Measurements from ENCODE around the gene CDH23. TPM values are rescaled to one million over a fixed set of nuclear protein-coding genes. Genes with fewer than 3 reads are reported as not detected.
A peak's percentile ranks its signal among the peaks of the same experiment; 100 is the strongest.

The CDH23 gene
- total RNA-seq, 1 donor from 2014 or later: not detected

DNA sequence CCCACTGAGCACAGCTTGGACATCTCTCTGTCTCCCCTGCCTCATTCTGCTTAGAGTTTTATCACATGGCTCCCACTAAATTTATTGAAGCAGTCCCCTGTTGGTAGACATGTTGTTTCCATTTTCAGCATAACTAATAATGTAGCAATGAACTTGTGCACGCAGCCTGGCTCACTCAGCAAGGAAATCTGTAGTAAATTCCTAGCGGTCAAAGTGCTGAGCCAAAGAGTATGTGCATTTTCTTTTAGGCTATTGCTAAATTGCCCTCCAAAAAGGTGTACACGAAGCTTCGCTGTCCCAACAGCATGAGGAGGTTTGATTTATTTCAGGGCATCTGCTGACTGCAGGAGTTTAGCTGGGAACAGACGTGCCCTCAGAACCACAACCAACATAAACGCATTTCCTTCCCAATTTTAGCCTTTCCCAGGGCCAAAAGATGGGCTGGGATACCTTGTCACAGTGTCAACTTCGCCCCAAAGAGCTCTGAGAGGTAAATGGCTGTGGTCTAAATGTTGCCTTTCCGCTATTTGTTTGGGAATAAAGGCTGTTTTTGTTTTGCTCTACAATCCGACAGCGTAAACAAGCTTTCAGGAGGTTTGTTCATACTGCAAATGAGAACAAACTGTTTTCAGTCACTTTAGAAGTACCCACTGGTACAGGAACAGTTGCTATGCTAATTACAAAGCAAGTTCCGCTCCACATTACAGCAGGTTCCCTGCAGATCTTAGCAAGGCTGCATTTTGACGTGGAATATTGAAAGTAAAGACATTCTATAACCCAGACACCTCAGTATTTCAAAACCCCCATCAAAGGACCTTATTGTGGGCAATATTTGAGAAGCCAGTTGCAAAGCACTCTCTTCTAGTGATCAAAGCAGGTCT is 359.8 kb downstream of the CDH23 start:
- FAIRE-seq (no peak), DNase-seq (ENCODE audit: low read depth) (no peak)
- no peak overlapping the region for H3K4me3 ChIP-seq (ENCODE audit: low read depth, low read length)
- H3K27me3 ChIP-seq (ENCODE audit: control insufficient read depth, insufficient read depth, low read length): no peaks in the 10 kb centered on the region
- no peak for TF ChIP-seq CTCF (IDR thresholded peaks at IDR 0.05; ENCODE audit: insufficient read depth, low read length, severe bottlenecking)
- H3K36me3 ChIP-seq (ENCODE audit: control insufficient read depth, insufficient read depth, low read length): peaks cover 2% of the 10 kb centered on the region

GRCh38 chr10:71757399-71757922 is 360.7 kb downstream of the CDH23 start:
- FAIRE-seq: no peak
- H3K4me3 ChIP-seq (ENCODE audit: low read depth, low read length): no peak overlapping the region
- H3K27me3 ChIP-seq (ENCODE audit: control insufficient read depth, insufficient read depth, low read length): no peaks in the 10 kb centered on the region
- TF ChIP-seq CTCF (IDR thresholded peaks at IDR 0.05; ENCODE audit: insufficient read depth, low read length, severe bottlenecking): no peak
- H3K36me3 ChIP-seq (ENCODE audit: control insufficient read depth, insufficient read depth, low read length): peaks cover under 1% of the 10 kb centered on the region
- DNase-seq (ENCODE audit: low read depth): no peak

DNA sequence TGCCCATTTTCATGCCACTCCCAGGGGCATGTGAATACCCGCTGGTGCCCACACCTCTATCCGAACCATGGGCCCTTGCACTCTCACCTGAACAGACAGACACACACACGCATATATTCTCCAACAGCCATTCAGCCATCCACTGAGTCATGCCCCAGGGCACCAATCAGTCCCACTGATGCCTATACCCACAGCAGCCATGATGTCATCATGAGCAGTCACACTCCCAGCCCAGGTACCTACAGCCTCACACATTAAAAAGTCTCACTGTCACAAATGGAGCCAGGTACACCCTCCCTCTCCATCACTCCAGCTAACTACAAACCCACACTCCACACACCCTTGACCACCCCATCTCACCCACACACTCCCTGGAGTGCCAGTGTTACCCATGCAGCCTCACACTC is 364.4 kb downstream of the CDH23 start:
- FAIRE-seq (peak; percentile 99), DNase-seq (ENCODE audit: low read depth) (peak; percentile 89)
- no peak for TF ChIP-seq CTCF (IDR thresholded peaks at IDR 0.05; ENCODE audit: insufficient read depth, low read length, severe bottlenecking)
- no peaks in the 10 kb centered on the region for H3K27me3 ChIP-seq (ENCODE audit: control insufficient read depth, insufficient read depth, low read length)
- H3K4me3 ChIP-seq (ENCODE audit: low read depth, low read length): no peak overlapping the region
- no peaks in the 10 kb centered on the region for H3K36me3 ChIP-seq (ENCODE audit: control insufficient read depth, insufficient read depth, low read length)

DNA sequence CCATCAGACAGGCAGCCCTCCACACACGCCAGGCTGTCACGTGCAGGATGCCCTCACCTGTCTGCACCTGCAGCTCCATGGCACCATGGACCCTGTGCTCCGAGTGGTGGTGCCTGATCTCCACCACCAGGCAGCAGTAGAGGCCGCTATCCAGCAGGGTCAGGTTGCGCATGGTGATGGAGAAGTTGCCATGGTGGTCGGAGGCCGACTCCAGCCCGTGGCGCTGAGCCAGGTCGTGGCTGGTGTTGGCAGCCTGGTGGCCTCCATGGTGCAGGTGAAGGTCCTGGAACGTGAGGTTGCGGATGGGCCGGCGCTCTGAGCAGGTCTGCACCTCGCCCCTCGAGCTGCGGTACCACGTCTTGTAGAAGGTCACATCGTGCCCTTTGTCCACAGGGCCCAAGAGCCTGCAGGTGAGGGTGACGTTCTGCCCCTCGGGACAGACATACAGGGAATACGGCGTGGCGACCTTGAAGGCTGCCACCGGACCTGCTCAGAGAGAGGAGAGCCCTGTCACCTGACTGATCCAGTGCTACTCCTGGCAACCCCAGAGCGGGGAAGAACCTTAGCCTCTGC is 364.9 kb downstream of the CDH23 start:
- FAIRE-seq (no peak), DNase-seq (ENCODE audit: low read depth) (no peak)
- Histone ChIP-seq H3K36me3 (ENCODE audit: control insufficient read depth, insufficient read depth, low read length) (no peaks in the 10 kb centered on the region), H3K4me3 (ENCODE audit: low read depth, low read length) (no peak overlapping the region), H3K27me3 (ENCODE audit: control insufficient read depth, insufficient read depth, low read length) (no peaks in the 10 kb centered on the region)
- peak; percentile 18 for TF ChIP-seq CTCF (IDR thresholded peaks at IDR 0.05; ENCODE audit: insufficient read depth, low read length, severe bottlenecking)

GRCh38 chr10:71762324-71762723 is 365.6 kb downstream of the CDH23 start:
- H3K36me3 ChIP-seq (ENCODE audit: control insufficient read depth, insufficient read depth, low read length): no peaks in the 10 kb centered on the region
- TF ChIP-seq CTCF (IDR thresholded peaks at IDR 0.05; ENCODE audit: insufficient read depth, low read length, severe bottlenecking): no peak
- no peak for FAIRE-seq
- DNase-seq (ENCODE audit: low read depth): no peak
- H3K27me3 ChIP-seq (ENCODE audit: control insufficient read depth, insufficient read depth, low read length): no peaks in the 10 kb centered on the region
- no peak overlapping the region for H3K4me3 ChIP-seq (ENCODE audit: low read depth, low read length)
